Measurements from ENCODE around the gene NCL. TPM values are rescaled to one million over a fixed set of nuclear protein-coding genes. Genes with fewer than 3 reads are reported as not detected.

The NCL gene
- polyA plus RNA-seq, 1 donor = 541 TPM

GRCh38 chr2:231421051-231421580, 43.2 kb downstream of the NCL start:
- H3K4me1 ChIP-seq (ENCODE audit: control insufficient read depth, insufficient read depth, low read length) = peaks cover 7% of the 10 kb centered on the region
- no peaks in the 10 kb centered on the region for H3K36me3 ChIP-seq (ENCODE audit: control insufficient read depth, insufficient read depth, low read length)
- H3K27ac ChIP-seq (ENCODE audit: low read length) = no peak overlapping the region
- DNase-seq = no peak
- no peak overlapping the region for H3K4me3 ChIP-seq (ENCODE audit: low read length)
- H3K27me3 ChIP-seq (ENCODE audit: control insufficient read depth, insufficient read depth, low read length) = no peaks in the 10 kb centered on the region
- peaks cover 2% of the 10 kb centered on the region for H3K9me3 ChIP-seq (ENCODE audit: control insufficient read depth, low read depth, low read length)
- WGBS (ENCODE audit: insufficient coverage, low lambda C conversion rate) = no CpG with 5 or more reads among the region's 9 CpGs

GRCh38 chr2:231418820-231419640, 45.3 kb downstream of the NCL start:
- H3K4me3 ChIP-seq (ENCODE audit: low read length) = no peak overlapping the region
- peaks cover 13% of the 10 kb centered on the region for H3K4me1 ChIP-seq (ENCODE audit: control insufficient read depth, insufficient read depth, low read length)
- no peak overlapping the region for H3K27ac ChIP-seq (ENCODE audit: low read length)
- peaks cover 2% of the 10 kb centered on the region for H3K9me3 ChIP-seq (ENCODE audit: control insufficient read depth, low read depth, low read length)
- no peaks in the 10 kb centered on the region for H3K36me3 ChIP-seq (ENCODE audit: control insufficient read depth, insufficient read depth, low read length)
- DNase-seq = peak in 1 of 2 donors; percentile 48
- WGBS (ENCODE audit: insufficient coverage, low lambda C conversion rate) = no CpG with 5 or more reads among the region's 26 CpGs
- no peaks in the 10 kb centered on the region for H3K27me3 ChIP-seq (ENCODE audit: control insufficient read depth, insufficient read depth, low read length)

DNA sequence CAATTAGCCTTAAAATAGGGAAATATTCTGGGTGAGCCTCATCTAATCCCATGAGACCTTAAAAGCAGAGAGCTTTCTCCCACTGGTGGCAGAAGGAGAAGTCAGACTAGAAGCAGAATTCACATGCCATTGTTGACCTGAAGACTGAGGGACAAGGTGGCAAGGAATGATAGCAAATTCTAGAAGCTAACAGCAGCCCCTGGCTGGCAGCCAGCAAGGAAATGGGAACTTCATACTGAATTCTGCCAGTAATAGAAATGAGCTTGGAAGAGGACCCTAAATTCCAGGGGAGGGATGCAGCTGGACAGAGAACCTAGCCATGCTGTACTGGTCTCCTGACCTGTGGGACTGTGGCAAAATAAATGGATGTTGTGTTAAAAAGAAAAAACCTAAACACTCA, 49.3 kb downstream of the NCL start:
- peak in 1 of 2 donors; percentile 57 for DNase-seq
- Histone ChIP-seq H3K27me3 (ENCODE audit: control insufficient read depth, insufficient read depth, low read length) (no peaks in the 10 kb centered on the region), H3K27ac (ENCODE audit: low read length) (peak overlapping the region; percentile 91), H3K4me3 (ENCODE audit: low read length) (no peak overlapping the region), H3K4me1 (ENCODE audit: control insufficient read depth, insufficient read depth, low read length) (peaks cover 43% of the 10 kb centered on the region), H3K36me3 (ENCODE audit: control insufficient read depth, insufficient read depth, low read length) (no peaks in the 10 kb centered on the region), H3K9me3 (ENCODE audit: control insufficient read depth, low read depth, low read length) (peaks cover 11% of the 10 kb centered on the region)

DNA sequence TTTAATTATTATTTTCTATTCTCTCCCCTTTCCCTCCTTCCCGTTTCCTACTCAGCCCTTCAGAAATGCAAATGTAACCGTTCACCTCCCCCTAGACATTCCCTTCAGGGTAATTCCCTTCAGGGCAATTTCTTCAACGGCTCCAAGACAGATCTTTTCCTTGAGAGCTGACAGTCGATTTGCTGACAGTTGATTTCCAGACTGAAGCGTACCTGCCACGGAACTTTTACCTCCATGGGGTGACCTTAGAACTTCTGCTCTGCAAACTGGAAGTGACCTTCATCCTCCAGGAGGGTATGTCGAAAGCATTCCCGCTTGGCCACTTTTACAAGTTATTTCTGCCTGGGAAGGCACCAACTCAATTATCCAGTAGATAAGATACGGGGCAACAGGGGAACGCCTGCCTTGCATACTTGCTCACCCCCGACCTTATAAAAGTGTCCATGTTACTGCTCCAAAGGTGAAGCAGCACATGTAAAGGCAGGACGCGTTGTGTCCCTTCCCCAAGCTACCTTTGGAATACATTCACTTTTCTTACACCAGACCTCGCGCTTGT, 50.3 kb downstream of the NCL start:
- WGBS (ENCODE audit: insufficient coverage, low lambda C conversion rate) = 13% methylated on average over 2 of the region's 15 CpGs
- no peaks in the 10 kb centered on the region for H3K27me3 ChIP-seq (ENCODE audit: control insufficient read depth, insufficient read depth, low read length)
- peaks cover 11% of the 10 kb centered on the region for H3K9me3 ChIP-seq (ENCODE audit: control insufficient read depth, low read depth, low read length)
- peaks cover 50% of the 10 kb centered on the region for H3K4me1 ChIP-seq (ENCODE audit: control insufficient read depth, insufficient read depth, low read length)
- peak overlapping the region; percentile 91 for H3K27ac ChIP-seq (ENCODE audit: low read length)
- H3K4me3 ChIP-seq (ENCODE audit: low read length) = no peak overlapping the region
- H3K36me3 ChIP-seq (ENCODE audit: control insufficient read depth, insufficient read depth, low read length) = no peaks in the 10 kb centered on the region
- DNase-seq = peak; percentile 95 to 99

DNA sequence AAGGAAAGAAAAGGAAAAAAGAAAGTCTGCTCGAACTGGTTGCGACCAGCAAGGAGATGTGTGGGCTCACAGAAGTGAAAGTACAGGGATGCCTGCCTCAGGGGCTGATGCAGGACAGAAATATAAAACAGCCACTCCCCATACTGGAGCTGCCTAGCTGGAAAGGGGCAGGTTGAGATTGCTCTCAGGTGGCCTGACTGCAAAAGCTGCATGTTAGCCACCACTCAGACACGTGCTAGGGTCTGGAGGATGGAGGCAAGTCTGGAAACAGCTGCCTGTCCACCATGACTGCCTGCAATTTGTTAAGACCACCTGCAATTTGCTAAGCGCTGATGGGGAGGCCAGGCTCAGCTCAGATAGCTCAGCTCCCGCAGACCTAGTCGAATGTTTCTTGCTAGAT, 50.8 kb downstream of the NCL start:
- no peaks in the 10 kb centered on the region for H3K36me3 ChIP-seq (ENCODE audit: control insufficient read depth, insufficient read depth, low read length)
- H3K4me1 ChIP-seq (ENCODE audit: control insufficient read depth, insufficient read depth, low read length) = peaks cover 50% of the 10 kb centered on the region
- 48% methylated on average over 2 of the region's 6 CpGs for WGBS (ENCODE audit: insufficient coverage, low lambda C conversion rate)
- peak; percentile 53 to 76 for DNase-seq
- no peak overlapping the region for H3K4me3 ChIP-seq (ENCODE audit: low read length)
- no peaks in the 10 kb centered on the region for H3K27me3 ChIP-seq (ENCODE audit: control insufficient read depth, insufficient read depth, low read length)
- peak overlapping the region; percentile 85 for H3K27ac ChIP-seq (ENCODE audit: low read length)
- H3K9me3 ChIP-seq (ENCODE audit: control insufficient read depth, low read depth, low read length) = peaks cover 8% of the 10 kb centered on the region

DNA sequence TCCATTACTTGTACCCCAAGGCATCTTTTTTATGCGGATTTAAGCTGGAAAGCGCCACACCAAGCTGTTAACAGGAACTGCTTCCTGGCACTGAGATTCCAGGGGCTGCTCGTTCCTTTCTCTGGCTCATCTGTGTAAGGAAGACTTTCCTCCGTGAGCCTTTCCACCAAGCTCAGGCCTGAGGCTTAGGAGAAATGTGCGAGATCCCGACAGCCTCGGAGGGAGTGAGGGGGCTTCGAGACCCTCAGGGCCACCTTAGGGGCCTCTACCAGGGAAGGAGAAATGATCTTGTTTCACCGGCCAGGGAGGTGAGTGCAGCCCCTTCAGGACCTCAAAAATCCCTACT, 51.7 kb downstream of the NCL start:
- Histone ChIP-seq H3K4me3 (ENCODE audit: low read length) (peak overlapping the region; percentile 53), H3K27me3 (ENCODE audit: control insufficient read depth, insufficient read depth, low read length) (no peaks in the 10 kb centered on the region), H3K36me3 (ENCODE audit: control insufficient read depth, insufficient read depth, low read length) (no peaks in the 10 kb centered on the region), H3K4me1 (ENCODE audit: control insufficient read depth, insufficient read depth, low read length) (peaks cover 50% of the 10 kb centered on the region), H3K9me3 (ENCODE audit: control insufficient read depth, low read depth, low read length) (peaks cover 8% of the 10 kb centered on the region), H3K27ac (ENCODE audit: low read length) (peak overlapping the region; percentile 85)
- no peak for DNase-seq
- WGBS (ENCODE audit: insufficient coverage, low lambda C conversion rate) = no CpG with 5 or more reads among the region's 9 CpGs

DNA sequence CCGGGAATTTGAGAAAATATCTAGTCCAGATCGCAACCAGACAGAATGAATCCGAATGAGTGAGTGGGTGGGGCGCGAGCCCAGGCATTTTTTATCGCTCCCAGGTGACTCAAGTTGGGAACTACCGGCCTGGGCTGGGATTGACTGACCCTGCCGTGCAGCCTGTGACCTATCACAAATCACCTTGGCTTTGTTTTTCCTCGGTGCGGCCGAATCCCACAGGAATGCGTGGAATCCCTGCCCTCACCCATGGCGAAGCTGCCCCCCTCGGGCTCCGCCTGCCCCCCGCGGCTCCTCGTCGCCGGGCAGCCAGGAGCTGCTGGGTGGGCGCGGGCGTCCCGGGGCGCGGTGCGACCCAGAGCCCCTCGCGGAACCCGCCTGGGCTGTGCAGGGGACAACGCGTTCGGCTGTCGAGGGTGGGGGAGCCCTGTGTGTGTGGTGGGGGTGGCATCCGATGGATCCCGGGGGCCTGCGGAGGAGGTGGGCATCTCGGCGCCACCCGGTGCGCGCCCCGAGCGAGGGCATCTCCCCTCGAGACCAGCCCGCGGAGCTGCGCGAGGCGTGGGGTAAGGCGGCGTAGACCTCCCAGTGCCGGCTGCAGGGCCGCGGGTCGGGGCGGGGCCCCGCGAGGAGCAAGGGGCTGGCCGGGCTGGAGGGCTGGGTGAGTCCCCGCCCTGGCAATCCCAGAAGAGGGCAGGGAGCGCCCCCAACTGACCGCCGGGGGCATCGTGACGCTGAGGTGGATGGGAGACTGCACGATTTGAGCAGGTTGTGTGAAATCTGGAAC, 52.3 kb downstream of the NCL start:
- H3K9me3 ChIP-seq (ENCODE audit: control insufficient read depth, low read depth, low read length) = peaks cover 8% of the 10 kb centered on the region
- H3K4me1 ChIP-seq (ENCODE audit: control insufficient read depth, insufficient read depth, low read length) = peaks cover 50% of the 10 kb centered on the region
- no peaks in the 10 kb centered on the region for H3K27me3 ChIP-seq (ENCODE audit: control insufficient read depth, insufficient read depth, low read length)
- H3K27ac ChIP-seq (ENCODE audit: low read length) = peak overlapping the region; percentile 85
- peak overlapping the region; percentile 53 for H3K4me3 ChIP-seq (ENCODE audit: low read length)
- WGBS (ENCODE audit: insufficient coverage, low lambda C conversion rate) = no CpG with 5 or more reads among the region's 67 CpGs
- no peaks in the 10 kb centered on the region for H3K36me3 ChIP-seq (ENCODE audit: control insufficient read depth, insufficient read depth, low read length)
- peak; percentile 84 to 91 for DNase-seq

DNA sequence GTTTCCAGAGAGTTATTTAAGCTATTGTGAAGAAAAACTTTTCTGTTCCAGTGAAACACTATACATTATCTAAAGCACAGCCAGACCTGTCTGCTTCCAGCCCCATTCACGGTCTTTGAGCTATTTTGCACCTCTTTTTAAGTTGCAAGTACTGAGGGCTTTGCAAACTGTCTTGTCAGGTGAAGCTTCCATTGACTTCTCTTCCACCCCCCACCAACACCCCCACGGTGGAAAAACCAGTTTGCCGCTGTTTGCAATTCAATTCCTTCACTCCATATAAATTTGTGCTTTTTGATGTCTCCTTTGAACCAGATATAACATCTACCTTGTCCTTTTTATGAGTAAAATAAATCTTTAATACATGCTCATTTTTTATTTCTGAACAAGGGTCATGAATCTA, 53.0 kb downstream of the NCL start:
- peaks cover 8% of the 10 kb centered on the region for H3K9me3 ChIP-seq (ENCODE audit: control insufficient read depth, low read depth, low read length)
- H3K27me3 ChIP-seq (ENCODE audit: control insufficient read depth, insufficient read depth, low read length) = no peaks in the 10 kb centered on the region
- peaks cover 52% of the 10 kb centered on the region for H3K4me1 ChIP-seq (ENCODE audit: control insufficient read depth, insufficient read depth, low read length)
- peak overlapping the region; percentile 53 for H3K4me3 ChIP-seq (ENCODE audit: low read length)
- no CpG with 5 or more reads among the region's 3 CpGs for WGBS (ENCODE audit: insufficient coverage, low lambda C conversion rate)
- H3K27ac ChIP-seq (ENCODE audit: low read length) = peak overlapping the region; percentile 85
- H3K36me3 ChIP-seq (ENCODE audit: control insufficient read depth, insufficient read depth, low read length) = no peaks in the 10 kb centered on the region
- DNase-seq = no peak

- H3K27ac ChIP-seq (ENCODE audit: low read length) = peak overlapping the region; percentile 85
Measured at GRCh38 chr2:231410293-231411004, 53.8 kb downstream of the NCL start.

DNA sequence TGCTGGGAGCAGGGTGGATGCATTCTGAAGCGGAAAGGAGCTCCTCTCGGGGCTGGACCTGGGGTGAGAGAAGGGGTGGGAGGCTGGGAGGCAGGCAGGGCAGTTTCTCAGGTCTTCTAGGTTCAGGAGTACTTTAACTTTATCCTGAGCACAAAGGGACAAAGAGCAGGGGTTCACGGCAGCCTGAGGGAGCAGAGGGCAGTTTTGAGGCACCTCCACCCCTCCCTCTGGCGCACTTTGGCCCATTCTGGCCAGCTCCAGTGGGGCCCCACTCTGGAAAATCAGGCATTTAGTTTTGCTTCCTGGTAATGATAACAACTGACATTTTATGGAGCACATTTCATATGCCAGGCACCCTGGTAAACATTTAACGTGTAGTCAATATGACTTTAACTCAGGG, 54.5 kb downstream of the NCL start:
- no CpG with 5 or more reads among the region's 5 CpGs for WGBS (ENCODE audit: insufficient coverage, low lambda C conversion rate)
- Histone ChIP-seq H3K4me1 (ENCODE audit: control insufficient read depth, insufficient read depth, low read length) (peaks cover 55% of the 10 kb centered on the region), H3K4me3 (ENCODE audit: low read length) (no peak overlapping the region), H3K27me3 (ENCODE audit: control insufficient read depth, insufficient read depth, low read length) (no peaks in the 10 kb centered on the region), H3K36me3 (ENCODE audit: control insufficient read depth, insufficient read depth, low read length) (no peaks in the 10 kb centered on the region), H3K27ac (ENCODE audit: low read length) (peak overlapping the region; percentile 85), H3K9me3 (ENCODE audit: control insufficient read depth, low read depth, low read length) (peaks cover 8% of the 10 kb centered on the region)
- peak; percentile 90 to 96 for DNase-seq

More at GRCh38 chr2:231410293-231411004, 53.8 kb downstream of the NCL start:
- DNase-seq = no peak
- Histone ChIP-seq H3K36me3 (ENCODE audit: control insufficient read depth, insufficient read depth, low read length) (no peaks in the 10 kb centered on the region), H3K27me3 (ENCODE audit: control insufficient read depth, insufficient read depth, low read length) (no peaks in the 10 kb centered on the region), H3K4me3 (ENCODE audit: low read length) (no peak overlapping the region), H3K9me3 (ENCODE audit: control insufficient read depth, low read depth, low read length) (peaks cover 8% of the 10 kb centered on the region), H3K4me1 (ENCODE audit: control insufficient read depth, insufficient read depth, low read length) (peaks cover 55% of the 10 kb centered on the region)
- no CpG with 5 or more reads among the region's 6 CpGs for WGBS (ENCODE audit: insufficient coverage, low lambda C conversion rate)

Measured in large intestine (tissue), 3 donors.